Transverse colon (tissue), 3 donors: ENCODE measurements around the gene TBL1Y.

ENCODE experiments used
- CTCF ChIP-seq, 5 experiments: fragments of 200-600 bp in 3 of 5; fragments of 450-650 bp in 2 of 5; sonication (generic) in 3 of 5; IDR thresholded peaks; 1 replicate in 2 of 5; 2 replicates in 3 of 5; pipeline ENCODE4 v1.5.1; 2016 to 2017; ENCODE audit warnings: antibody characterized with exemption in 5 of 5, inconsistent platforms in 3 of 5, mild to moderate bottlenecking in 2 of 5, moderate library complexity in 1 of 5
- EP300 ChIP-seq: sonication (generic); formaldehyde crosslinking; IDR thresholded peaks from one replicate; pipeline ENCODE4 v1.6.1; 2017; ENCODE audit warnings: antibody characterized with exemption, low read depth
- POLR2A ChIP-seq: fragments of 450-650 bp; IDR thresholded peaks from one replicate; pipeline ENCODE4 v1.6.1; 2016; ENCODE audit warnings: antibody characterized with exemption, mild to moderate bottlenecking, moderate library complexity

GRCh38 chrY:6992041-6992440 lies 81.5 kb downstream of the TBL1Y start:
- TF ChIP-seq CTCF (IDR thresholded peaks at IDR 0.05) (no peak), EP300 (no peak), POLR2A (no peak)
